Vagina (tissue), 2 donors: ENCODE measurements around the gene ONECUT3. TPM values are rescaled to one million over a fixed set of nuclear protein-coding genes. Genes with fewer than 3 reads are reported as not detected.

Source experiments
- DNase-seq, 2 donors: peaks; one replicate each; pipeline ENCODE4 v3.0.0-alpha.2; 2017; ENCODE audit errors: extremely low spot score in 2 of 2
- H3K27ac ChIP-seq: fragments of 200-600 bp; sonication (generic); one replicate; pipeline ENCODE4 v1.5.1; 2019
- H3K27me3 ChIP-seq: fragments of 200-600 bp; sonication (generic); one replicate; pipeline ENCODE4 v1.5.1; 2019
- H3K36me3 ChIP-seq, 2 donors: fragments of 200-600 bp; sonication (generic); one replicate each; pipeline ENCODE4 v1.5.1; 2017 to 2019
- H3K4me1 ChIP-seq: fragments of 200-600 bp; sonication (generic); one replicate; pipeline ENCODE4 v1.5.1; 2019
- H3K4me3 ChIP-seq, 2 donors: fragments of 200-600 bp; sonication (generic); 1 replicate in 1 of 2; 2 replicates in 1 of 2; pipeline ENCODE4 v1.5.1; 2016 to 2019
- H3K9me3 ChIP-seq: fragments of 200-600 bp; sonication (generic); one replicate; pipeline ENCODE4 v1.5.1; 2019
- POLR2A ChIP-seq, 2 donors: fragments of 450-650 bp; IDR thresholded peaks; one replicate each; pipeline ENCODE4 v1.6.1; 2017; ENCODE audit warnings: antibody characterized with exemption in 2 of 2, mild to moderate bottlenecking in 2 of 2, moderate library complexity in 2 of 2
- POLR2AphosphoS5 ChIP-seq, 2 donors: sonication (generic); formaldehyde crosslinking; IDR thresholded peaks; one replicate each; pipeline ENCODE4 v1.9.0; 2017; ENCODE audit warnings: antibody characterized with exemption in 2 of 2, mild to moderate bottlenecking in 2 of 2, low read depth in 1 of 2; ENCODE audit not compliant: insufficient read depth in 1 of 2
- intact Hi-C: fragments of 100-400 bp; cut with DNase I; formaldehyde crosslinking; loops from one replicate; pipeline ENCODE4 v1.15.1; 2023
- total RNA-seq: library from RNA; depleted of rRNA; stranded (reverse); fragments of >200 nt; gene quantifications from one replicate; pipeline ENCODE4 v1.2.3, GENCODE V29; 2016
- TF ChIP-seq, protein P1 (sequence below), 3 experiments: fragments of 450-650 bp in 2 of 3; fragments of 200-600 bp in 1 of 3; sonication (generic) in 1 of 3; IDR thresholded peaks; one replicate each; pipeline ENCODE4 v1.5.1; 2017 to 2019; ENCODE audit warnings: antibody characterized with exemption in 3 of 3, mild to moderate bottlenecking in 2 of 3, moderate library complexity in 2 of 3

Gene ONECUT3
- total RNA-seq, 1 donor from 2014 or later, result not detected

DNA sequence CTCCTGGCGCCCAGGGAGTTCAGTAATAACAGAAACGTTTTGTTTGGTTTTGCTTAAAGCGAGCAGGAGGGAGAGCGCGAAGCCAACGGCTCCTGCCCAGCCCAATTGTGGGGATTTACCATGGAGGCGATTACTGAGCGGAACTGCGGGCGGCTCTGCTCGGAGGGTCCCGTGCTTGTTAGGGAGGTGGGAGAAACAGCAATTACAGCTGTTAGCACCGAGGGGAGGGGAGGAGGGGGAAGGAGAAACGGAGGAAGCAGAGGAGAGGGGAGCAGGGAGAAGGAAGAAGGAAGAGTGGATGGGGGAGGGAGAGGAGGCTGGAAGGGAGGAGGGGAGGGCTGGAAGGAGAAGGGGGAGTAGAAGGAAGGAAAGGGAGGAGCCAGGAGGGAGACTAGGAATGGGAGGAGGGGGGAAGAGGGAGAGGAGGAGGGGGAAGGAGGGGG is 7.7 kb upstream of the ONECUT3 start:
- Histone ChIP-seq H3K27me3 (peaks cover 46% of the 10 kb centered on the region), H3K36me3 (no peaks in the 10 kb centered on the region), H3K9me3 (no peaks in the 10 kb centered on the region), H3K27ac (no peak overlapping the region), H3K4me3 (no peak overlapping the region), H3K4me1 (peaks cover 33% of the 10 kb centered on the region)
- intact Hi-C loops, result no loop called here
- TF ChIP-seq, protein P1, sequence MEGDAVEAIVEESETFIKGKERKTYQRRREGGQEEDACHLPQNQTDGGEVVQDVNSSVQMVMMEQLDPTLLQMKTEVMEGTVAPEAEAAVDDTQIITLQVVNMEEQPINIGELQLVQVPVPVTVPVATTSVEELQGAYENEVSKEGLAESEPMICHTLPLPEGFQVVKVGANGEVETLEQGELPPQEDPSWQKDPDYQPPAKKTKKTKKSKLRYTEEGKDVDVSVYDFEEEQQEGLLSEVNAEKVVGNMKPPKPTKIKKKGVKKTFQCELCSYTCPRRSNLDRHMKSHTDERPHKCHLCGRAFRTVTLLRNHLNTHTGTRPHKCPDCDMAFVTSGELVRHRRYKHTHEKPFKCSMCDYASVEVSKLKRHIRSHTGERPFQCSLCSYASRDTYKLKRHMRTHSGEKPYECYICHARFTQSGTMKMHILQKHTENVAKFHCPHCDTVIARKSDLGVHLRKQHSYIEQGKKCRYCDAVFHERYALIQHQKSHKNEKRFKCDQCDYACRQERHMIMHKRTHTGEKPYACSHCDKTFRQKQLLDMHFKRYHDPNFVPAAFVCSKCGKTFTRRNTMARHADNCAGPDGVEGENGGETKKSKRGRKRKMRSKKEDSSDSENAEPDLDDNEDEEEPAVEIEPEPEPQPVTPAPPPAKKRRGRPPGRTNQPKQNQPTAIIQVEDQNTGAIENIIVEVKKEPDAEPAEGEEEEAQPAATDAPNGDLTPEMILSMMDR (IDR thresholded peaks at IDR 0.05), result no peak
- no peak for TF ChIP-seq POLR2AphosphoS5 (IDR thresholded peaks at IDR 0.05; ENCODE audit: insufficient read depth in 1 of 2, low read depth in 1 of 2)
- TF ChIP-seq POLR2A (IDR thresholded peaks at IDR 0.05), result no peak
- DNase-seq, result no peak

DNA sequence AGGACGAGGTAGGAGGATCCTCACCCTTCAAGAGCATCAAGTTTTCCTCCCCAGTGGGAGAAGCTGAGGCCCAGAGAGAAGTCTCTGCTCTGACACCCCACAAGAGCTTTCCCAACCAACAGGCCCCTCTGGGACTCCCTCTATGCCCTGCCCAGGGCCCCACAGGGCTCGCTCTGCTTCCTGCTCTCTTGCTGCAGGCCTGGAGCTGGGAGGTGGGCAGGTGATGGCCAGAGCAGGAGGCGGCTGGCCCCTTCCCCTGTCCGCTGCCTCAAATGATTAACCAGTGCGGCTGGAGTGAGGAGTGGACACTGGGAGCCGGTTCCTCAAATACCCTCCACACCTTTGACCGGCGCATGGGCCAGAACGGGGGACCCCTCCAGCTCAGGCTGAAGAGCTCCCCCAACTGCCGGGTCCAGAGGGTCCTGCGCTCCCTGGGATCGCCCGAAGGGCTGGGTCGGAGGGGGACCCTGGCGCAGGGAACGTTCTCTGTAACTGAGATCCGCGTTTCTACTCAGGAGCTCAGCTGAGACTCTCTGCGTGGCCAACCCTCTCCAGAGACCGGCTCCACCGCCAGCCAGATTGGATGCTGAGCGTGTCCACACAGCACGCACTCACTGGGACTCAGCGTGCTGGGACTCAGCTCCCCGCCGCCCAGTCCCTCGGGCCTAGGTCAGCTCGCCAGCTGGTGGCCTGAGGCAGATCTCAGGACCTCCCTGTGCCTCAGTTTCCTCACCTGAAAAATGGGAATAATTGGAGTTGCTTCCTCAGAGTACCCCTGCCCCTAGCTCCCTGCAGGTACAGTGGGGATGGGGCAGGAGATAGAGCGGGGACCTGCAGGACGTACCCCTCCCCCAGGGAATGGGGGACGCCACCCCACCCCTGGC is 6.7 kb upstream of the ONECUT3 start:
- DNase-seq, result no peak
- TF ChIP-seq POLR2A (IDR thresholded peaks at IDR 0.05) (no peak), POLR2AphosphoS5 (IDR thresholded peaks at IDR 0.05; ENCODE audit: insufficient read depth in 1 of 2, low read depth in 1 of 2) (no peak)
- TF ChIP-seq, protein P1 (IDR thresholded peaks at IDR 0.05), result no peak
- intact Hi-C loops, result no loop called here
- no peak overlapping the region for H3K27ac ChIP-seq
- peaks cover 51% of the 10 kb centered on the region for H3K27me3 ChIP-seq
- no peak overlapping the region for H3K4me3 ChIP-seq
- H3K9me3 ChIP-seq, result no peaks in the 10 kb centered on the region
- peaks cover 33% of the 10 kb centered on the region for H3K4me1 ChIP-seq
- no peaks in the 10 kb centered on the region for H3K36me3 ChIP-seq

DNA sequence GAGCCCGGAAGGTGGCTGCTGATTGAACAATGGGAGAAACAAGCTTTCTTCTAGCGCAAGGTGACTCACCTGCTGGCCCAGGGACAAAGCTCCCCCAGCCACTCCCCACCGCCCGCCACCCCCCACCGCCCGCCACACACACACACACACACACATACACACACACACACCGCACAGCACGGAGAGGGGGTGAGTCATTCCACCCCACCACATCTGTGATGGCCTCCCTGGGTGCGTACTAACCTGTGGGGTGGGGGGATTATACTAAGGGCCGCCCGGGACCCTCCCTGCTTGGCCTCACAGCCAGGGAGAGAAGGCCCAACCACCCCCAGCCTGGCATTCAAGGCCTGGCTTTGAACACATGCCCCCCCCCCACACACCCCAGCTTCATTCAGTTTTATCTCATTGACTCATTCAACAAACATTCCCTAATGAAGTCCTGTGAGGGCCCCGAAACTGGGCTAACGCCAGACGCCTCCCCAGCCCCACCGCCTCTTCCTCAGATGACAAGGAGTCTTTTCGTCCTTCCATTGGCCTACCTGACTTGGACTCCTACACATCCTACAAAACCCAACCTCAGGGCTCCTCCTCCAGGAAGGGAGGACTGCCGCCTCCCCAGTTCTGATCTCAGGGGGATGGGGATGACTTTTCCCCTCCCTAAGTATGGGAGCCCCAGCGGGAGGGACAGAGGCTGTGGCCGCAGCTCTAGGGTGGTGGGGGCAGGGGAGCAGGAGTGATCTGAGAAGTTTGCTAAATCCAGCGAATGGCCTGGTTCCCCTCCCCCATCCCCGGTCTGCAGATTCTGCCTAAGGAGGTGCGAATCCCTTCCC is 5.8 kb upstream of the ONECUT3 start:
- TF ChIP-seq POLR2AphosphoS5 (IDR thresholded peaks at IDR 0.05; ENCODE audit: insufficient read depth in 1 of 2, low read depth in 1 of 2) (no peak), POLR2A (IDR thresholded peaks at IDR 0.05) (no peak)
- TF ChIP-seq, protein P1 (IDR thresholded peaks at IDR 0.05), result no peak
- peaks cover 51% of the 10 kb centered on the region for H3K27me3 ChIP-seq
- H3K27ac ChIP-seq, result no peak overlapping the region
- no peaks in the 10 kb centered on the region for H3K36me3 ChIP-seq
- no peaks in the 10 kb centered on the region for H3K9me3 ChIP-seq
- intact Hi-C loops, result no loop called here
- peak overlapping the region in 1 of 2 donors; percentile 34 for H3K4me3 ChIP-seq
- peaks cover 33% of the 10 kb centered on the region for H3K4me1 ChIP-seq
- no peak for DNase-seq

DNA sequence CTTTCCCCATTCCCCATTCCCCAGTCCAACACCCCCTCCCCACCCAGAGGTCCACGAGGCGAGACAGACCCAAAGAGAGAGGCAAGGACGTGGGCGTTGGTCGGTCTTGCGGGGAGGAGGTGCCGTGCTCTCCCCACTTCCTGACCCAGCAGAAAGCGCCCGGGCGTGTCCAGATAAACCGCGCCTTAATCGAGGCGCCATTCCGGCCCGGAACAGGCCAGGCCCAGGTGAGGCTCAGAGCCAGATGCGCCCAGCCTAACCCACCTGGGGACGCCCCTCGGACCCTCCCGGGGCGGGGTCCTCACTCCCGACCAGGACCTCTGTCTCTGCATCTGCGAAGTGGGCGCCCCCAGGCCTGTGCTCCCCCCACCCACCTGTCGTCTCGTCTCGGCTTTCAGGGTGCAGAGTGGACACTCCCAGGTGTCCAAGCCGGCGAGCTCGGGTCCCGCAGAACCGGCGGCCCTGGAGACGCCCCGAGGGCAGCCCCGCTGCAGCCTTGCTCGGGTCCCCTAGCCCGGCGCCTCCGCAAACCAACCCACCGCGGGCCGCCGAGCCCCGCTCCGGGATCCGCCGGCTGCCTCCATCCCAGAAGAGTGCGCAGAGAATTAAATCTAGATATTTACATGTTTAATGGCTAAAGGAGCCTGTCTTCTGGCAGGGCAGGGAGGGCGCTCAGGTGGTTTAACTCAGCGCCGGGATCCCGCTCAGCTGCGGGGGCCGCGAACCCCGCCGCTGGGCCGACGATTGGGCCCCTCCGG is 5.0 kb upstream of the ONECUT3 start:
- intact Hi-C loops, result no loop called here
- no peak overlapping the region for H3K27ac ChIP-seq
- no peak for DNase-seq
- no peaks in the 10 kb centered on the region for H3K36me3 ChIP-seq
- TF ChIP-seq, protein P1 (IDR thresholded peaks at IDR 0.05), result no peak
- no peak for TF ChIP-seq POLR2AphosphoS5 (IDR thresholded peaks at IDR 0.05; ENCODE audit: insufficient read depth in 1 of 2, low read depth in 1 of 2)
- no peak for TF ChIP-seq POLR2A (IDR thresholded peaks at IDR 0.05)
- peaks cover 51% of the 10 kb centered on the region for H3K27me3 ChIP-seq
- peaks cover 33% of the 10 kb centered on the region for H3K4me1 ChIP-seq
- no peaks in the 10 kb centered on the region for H3K9me3 ChIP-seq
- H3K4me3 ChIP-seq, result peak overlapping the region in 1 of 2 donors; percentile 34
